Subcutaneous preadipocyte (primary cell): ENCODE results near the gene CTXN3. TPM values are rescaled to one million over a fixed set of nuclear protein-coding genes. Genes with fewer than 3 reads are reported as not detected.

Experiments
- total RNA-seq: library from RNA; depleted of rRNA; stranded (reverse); fragments of >200 nt; gene quantifications from 2 replicates; pipeline ENCODE4 v1.2.3, GENCODE V29; 2012

CTXN3 gene
- not detected in 2 replicates for total RNA-seq

GRCh38 chr5:127649018-127649439 lies at the start of gene CTXN3:
Gene CTXN3 (plus strand): TSS chr5:127649082. CDS start chr5:127657522, 8,440 bp downstream.

GRCh38 chr5:127702926-127703561 lies 54.2 kb downstream of the CTXN3 start, which contains the start of gene CCDC192:
Gene CCDC192 (plus strand): TSS chr5:127703391. CDS start chr5:127703446, 55 bp downstream.

Other genes with a start within 250 kb of the CTXN3 start
- gene PRRC1, start 131.4 kb upstream of the CTXN3 start, total RNA-seq, result 57.0 and 72.7 TPM in 2 replicates
- not detected in 2 replicates for gene CCDC192, start 54.3 kb downstream of the CTXN3 start, total RNA-seq